GM18502 (cell line): ENCODE results near the gene SDSL.

ENCODE experiments used
- ATAC-seq: cut with Tn5 transposase; IDR thresholded peaks from one replicate; pipeline ENCODE4 v1.9.1; 2021; ENCODE audit warnings: mild to moderate bottlenecking; ENCODE audit not compliant: unreplicated experiment, poor library complexity

SDSL gene

DNA sequence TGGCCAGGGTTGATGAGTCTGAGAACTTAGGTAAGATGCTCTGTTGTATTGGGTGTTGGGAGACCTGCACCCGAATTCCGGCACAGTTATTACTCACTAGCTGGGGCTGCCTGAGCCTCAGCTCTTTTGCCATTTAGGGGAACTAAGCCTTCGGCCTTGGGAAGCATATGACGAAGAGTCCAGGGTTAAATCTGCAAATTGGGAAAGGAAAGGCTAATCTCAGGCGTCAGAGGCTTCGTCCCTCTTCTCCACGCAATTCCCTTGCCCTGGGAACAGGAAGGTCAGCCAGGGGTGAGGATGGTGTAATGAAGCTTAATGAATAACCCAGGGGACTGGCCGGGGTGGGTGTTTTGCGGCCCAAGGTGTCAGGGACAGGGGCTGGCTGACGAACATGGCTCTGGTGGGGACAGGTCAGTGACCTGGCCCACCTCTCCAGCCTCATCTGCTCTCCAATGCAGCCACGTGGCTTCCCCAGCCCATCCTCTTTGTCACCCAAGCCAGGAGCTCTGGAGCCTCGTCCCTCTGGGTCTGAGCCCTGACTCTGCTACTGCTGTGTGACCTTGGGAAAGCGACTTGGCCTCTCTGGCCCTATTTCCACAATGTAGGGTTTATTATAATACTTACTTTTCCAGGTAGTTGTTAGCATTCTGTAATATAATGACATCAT is 3.8 kb upstream of the SDSL start:
- ATAC-seq = no peak

GRCh38 chr12:113420996-113421595 is 1.1 kb upstream of the SDSL start:
- ATAC-seq = no peak

GRCh38 chr12:113422886-113423669 is 898 bp downstream of the SDSL start:
- ATAC-seq = no peak

GRCh38 chr12:113424456-113424855 is 2.3 kb downstream of the SDSL start:
- no peak for ATAC-seq

DNA sequence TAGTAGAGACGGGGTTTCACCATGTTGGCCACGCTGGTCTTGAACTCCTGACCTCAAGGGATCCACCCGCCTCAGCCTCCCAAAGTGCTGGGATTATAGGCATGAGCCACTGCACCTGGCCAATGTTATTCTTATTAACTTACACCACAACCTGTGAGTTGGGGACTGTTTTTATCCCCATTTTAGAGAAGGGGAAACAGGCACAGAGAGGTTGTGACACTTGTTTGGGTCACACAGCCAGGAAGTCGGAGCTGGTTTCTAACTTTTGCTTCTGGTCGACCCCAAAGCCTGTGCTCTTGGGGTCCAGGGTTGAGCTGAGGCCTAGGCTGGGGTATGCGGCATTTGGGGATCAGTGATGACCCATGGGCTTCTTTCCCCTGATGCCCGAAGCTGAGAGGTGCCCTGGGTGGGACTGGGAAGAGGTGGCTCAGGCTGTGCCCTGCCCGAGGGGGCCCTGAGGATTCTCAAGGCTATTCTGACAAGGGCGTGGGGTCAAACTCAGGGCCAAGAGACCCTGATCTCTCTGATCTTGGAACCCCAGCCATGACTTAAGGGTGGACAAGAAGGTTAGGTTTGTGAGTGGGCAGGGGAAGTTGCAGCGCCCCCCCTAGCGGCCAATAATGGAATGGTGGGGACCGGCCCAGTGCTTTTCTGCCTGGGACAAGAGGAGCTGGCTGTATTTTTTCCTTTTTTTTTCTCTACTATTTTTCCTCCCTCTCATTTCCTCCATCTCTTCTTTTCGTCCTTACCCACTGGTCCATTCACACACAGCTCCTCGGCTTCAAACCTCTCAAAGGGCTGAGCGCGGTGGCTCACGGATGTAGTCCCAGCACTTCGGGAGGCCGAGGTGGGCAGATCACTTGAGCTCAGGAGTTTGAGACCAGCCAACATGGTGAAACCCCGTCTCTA is 3.0 kb downstream of the SDSL start:
- ATAC-seq = no peak

DNA sequence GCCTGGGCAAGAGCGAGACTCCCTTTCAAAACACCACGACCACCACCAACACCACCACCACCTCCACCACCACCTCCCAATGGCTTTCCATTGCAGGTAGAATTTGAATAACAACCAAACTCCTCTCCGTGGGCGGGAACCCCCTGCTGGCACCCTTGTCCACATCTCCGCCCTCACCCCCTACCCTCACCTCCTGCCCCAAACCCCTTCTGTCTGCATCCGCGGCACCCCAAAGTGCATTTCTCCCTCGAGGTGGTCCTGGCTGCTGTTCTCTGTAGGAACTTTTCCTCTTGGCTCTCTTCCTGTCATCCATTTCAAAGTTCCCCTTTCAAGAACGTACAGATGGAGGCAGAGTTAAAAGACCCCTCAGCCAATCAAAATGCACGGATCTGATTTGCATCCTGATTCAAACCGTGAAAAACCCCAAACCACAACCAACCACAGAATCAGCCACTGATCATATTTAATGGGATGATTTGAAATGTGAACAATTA is 3.8 kb downstream of the SDSL start:
- no peak for ATAC-seq

GRCh38 chr12:113427882-113428281 is 5.7 kb downstream of the SDSL start:
- ATAC-seq = no peak

GRCh38 chr12:113428482-113428881 is 6.3 kb downstream of the SDSL start:
- no peak for ATAC-seq

DNA sequence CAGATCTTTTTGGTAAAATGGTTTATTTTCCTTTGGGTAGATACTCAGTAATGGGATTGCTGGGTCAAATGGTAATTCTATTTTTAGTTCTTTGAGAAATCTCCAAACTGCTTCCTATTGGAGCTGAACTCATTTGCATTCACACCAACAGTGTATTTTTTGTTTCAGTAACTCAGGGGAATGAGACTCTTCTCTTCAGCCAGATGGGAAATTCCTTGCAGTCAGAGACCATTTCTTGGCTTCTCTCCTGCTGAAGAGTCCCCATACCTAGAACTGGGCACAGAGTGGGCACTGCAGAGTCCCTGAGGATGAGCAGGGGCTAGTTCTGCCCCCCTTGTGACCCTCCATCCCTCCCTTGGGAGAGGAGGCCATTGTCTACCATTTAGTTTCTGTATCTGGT is 10.8 kb downstream of the SDSL start:
- ATAC-seq = no peak

DNA sequence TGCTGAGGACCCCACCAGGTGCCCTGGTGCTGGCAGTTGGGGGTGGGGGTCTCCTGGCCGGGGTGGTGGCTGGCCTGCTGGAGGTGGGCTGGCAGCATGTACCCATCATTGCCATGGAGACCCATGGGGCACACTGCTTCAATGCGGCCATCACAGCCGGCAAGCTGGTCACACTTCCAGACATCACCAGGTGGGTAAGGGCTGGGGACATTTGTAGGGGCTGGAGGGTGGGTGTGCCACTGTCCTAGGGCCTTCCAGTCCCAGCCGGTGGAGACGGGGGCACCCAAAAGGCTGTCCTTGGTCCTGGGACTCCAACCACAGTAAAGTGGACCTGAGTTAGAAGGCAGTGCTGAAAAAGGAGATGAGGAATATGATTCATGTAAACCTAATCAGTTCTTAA is 13.2 kb downstream of the SDSL start:
- no peak for ATAC-seq

DNA sequence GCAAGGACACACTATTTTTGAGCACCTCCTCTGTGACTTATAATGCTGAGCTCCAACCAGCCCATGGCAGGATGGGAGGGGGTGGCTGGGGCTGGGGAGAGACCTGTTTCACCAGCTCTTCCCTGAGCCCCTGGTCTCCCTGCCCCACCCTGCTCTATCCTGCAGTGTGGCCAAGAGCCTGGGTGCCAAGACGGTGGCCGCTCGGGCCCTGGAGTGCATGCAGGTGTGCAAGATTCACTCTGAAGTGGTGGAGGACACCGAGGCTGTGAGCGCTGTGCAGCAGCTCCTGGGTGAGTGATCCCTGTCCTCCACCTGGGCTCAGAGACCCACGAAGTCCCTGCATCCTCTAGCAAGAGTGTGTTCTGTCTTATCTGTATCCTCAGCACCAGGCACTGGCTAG is 14.4 kb downstream of the SDSL start:
- ATAC-seq = no peak

GRCh38 chr12:113436993-113437728 is 15.0 kb downstream of the SDSL start:
- ATAC-seq = no peak

DNA sequence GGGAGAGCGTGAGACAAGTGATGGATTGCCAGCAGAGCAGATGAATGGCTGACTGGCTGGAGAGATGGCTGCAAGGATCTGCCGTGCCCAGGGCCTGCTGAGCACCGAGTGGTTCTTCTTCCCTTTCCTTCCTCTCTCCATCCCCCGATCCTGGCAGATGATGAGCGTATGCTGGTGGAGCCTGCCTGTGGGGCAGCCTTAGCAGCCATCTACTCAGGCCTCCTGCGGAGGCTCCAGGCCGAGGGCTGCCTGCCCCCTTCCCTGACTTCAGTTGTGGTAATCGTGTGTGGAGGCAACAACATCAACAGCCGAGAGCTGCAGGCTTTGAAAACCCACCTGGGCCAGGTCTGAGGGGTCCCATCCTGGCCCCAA is 15.5 kb downstream of the SDSL start:
- ATAC-seq = no peak

GRCh38 chr12:113438523-113439300 is 16.5 kb downstream of the SDSL start:
- ATAC-seq = no peak

DNA sequence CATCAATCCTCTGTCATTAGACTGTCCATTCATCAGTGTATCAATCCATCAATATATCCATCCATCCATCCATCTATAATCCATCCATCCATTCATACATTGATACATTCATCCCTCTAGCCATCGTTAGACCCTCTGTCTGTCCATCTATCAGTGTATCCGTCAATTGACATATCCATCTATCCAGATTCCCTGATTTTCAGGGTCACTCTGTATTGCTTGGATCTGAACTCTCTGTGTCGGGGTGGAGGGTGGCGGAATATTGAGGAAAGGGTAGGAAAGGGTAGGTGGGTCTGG is 17.1 kb downstream of the SDSL start:
- ATAC-seq = no peak

DNA sequence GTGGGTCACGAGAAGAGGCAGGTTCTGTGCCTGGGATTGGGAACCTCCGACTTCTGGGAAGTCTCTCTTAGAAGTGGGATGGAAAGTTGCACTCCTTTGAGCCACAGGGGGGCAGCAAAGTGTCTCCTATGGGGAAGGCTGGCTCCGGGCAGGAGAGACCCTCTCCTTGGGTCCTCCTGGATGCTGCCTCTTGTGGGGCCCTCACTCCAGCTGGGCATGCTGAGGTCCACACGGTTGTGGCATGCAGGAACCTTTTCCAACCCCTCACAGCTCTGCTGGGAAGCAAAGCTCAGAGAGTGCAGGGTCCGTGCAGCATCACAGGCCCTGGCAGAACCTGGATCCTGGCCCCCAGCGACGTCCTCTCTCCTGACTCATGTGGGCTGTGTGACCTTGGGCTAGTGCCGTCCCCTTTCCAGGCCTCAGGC is 17.4 kb downstream of the SDSL start:
- ATAC-seq = no peak

GRCh38 chr12:113440336-113440735 is 18.2 kb downstream of the SDSL start:
- no peak for ATAC-seq

GRCh38 chr12:113440947-113441782 is 19.0 kb downstream of the SDSL start:
- ATAC-seq = no peak
